Skin of body (tissue), 2 donors: Measurements from ENCODE around the gene AFF3. TPM values are rescaled to one million over a fixed set of nuclear protein-coding genes. Genes with fewer than 3 reads are reported as not detected.

Source experiments
- DNase-seq: peaks from one replicate; lab custom pipeline; 2025; lab: John Stamatoyannopoulos, UW
- total RNA-seq: library from RNA; depleted of rRNA; stranded (reverse); fragments of >200 nt; gene quantifications from one replicate; pipeline ENCODE4 v1.2.3, GENCODE V29; 2014

The AFF3 gene
- total RNA-seq, 1 donor from 2014 or later: 8.1 TPM

GRCh38 chr2:99573634-99574251 lies 568.6 kb downstream of the AFF3 start:
- DNase-seq: no peak

- DNase-seq: no peak
These were observed 569.8 kb downstream of the AFF3 start for GRCh38 chr2:99572373-99573164.

GRCh38 chr2:99571954-99572353 lies 570.4 kb downstream of the AFF3 start:
- DNase-seq: no peak

GRCh38 chr2:99571533-99571932 lies 570.9 kb downstream of the AFF3 start:
- no peak for DNase-seq

GRCh38 chr2:99571021-99571420 lies 571.4 kb downstream of the AFF3 start:
- no peak for DNase-seq

GRCh38 chr2:99569386-99569785 lies 573.0 kb downstream of the AFF3 start:
- no peak for DNase-seq

- DNase-seq: no peak
These were observed 577.2 kb downstream of the AFF3 start for GRCh38 chr2:99565227-99565626.

GRCh38 chr2:99562516-99562915 lies 579.9 kb downstream of the AFF3 start:
- no peak for DNase-seq

- DNase-seq: no peak
These were observed 580.6 kb downstream of the AFF3 start for GRCh38 chr2:99561804-99562203.

- DNase-seq: peak; percentile 44
These were observed 583.2 kb downstream of the AFF3 start for GRCh38 chr2:99559075-99559662.

GRCh38 chr2:99555404-99555803 lies 587.0 kb downstream of the AFF3 start:
- DNase-seq: no peak

GRCh38 chr2:99554871-99555270 lies 587.5 kb downstream of the AFF3 start:
- no peak for DNase-seq

GRCh38 chr2:99554238-99554637 lies 588.2 kb downstream of the AFF3 start:
- no peak for DNase-seq

- no peak for DNase-seq
These were observed 589.9 kb downstream of the AFF3 start for GRCh38 chr2:99552529-99552928.

GRCh38 chr2:99550368-99550767 lies 592.0 kb downstream of the AFF3 start:
- DNase-seq: no peak

- DNase-seq: no peak
These were observed 596.8 kb downstream of the AFF3 start for GRCh38 chr2:99545604-99546003.

GRCh38 chr2:99545066-99545465 lies 597.3 kb downstream of the AFF3 start:
- no peak for DNase-seq

GRCh38 chr2:99544608-99545007 lies 597.8 kb downstream of the AFF3 start:
- DNase-seq: no peak

GRCh38 chr2:99543247-99543646 lies 599.1 kb downstream of the AFF3 start:
- no peak for DNase-seq

GRCh38 chr2:99537910-99538485 lies 604.4 kb downstream of the AFF3 start:
- DNase-seq: no peak

- no peak for DNase-seq
These were observed 618.3 kb downstream of the AFF3 start for GRCh38 chr2:99524056-99524455.

GRCh38 chr2:99522157-99522556 lies 620.2 kb downstream of the AFF3 start:
- DNase-seq: no peak
